Liver (tissue), 3 donors: ENCODE data around the gene GPS2.

Experiments used
- CTCF ChIP-seq: fragments of 150-350 bp; IDR thresholded peaks from 2 replicates; pipeline ENCODE4 v1.5.1; 2017; ENCODE audit warnings: improper control_type of control experiment, low read depth, low read length; ENCODE audit not compliant: missing input control
- FOXA1 ChIP-seq: IDR thresholded peaks from 2 replicates; pipeline ENCODE4 v1.6.1; 2016; ENCODE audit warnings: antibody characterized with exemption
- HNF4G ChIP-seq: IDR thresholded peaks from 2 replicates; pipeline ENCODE4 v1.6.1; 2016; ENCODE audit warnings: antibody characterized with exemption
- JUND ChIP-seq, 2 donors: IDR thresholded peaks; 2 replicates each; pipeline ENCODE4 v1.6.1; 2016; ENCODE audit warnings: antibody characterized with exemption in 2 of 2
- RAD21 ChIP-seq, 2 donors: IDR thresholded peaks; 2 replicates each; pipeline ENCODE4 v1.6.1; 2016; ENCODE audit warnings: antibody characterized with exemption in 2 of 2, mild to moderate bottlenecking in 2 of 2
- RXRA ChIP-seq, 2 donors: IDR thresholded peaks; 2 replicates each; pipeline ENCODE4 v1.6.1; 2017 to 2018; ENCODE audit warnings: antibody characterized with exemption in 2 of 2, mild to moderate bottlenecking in 1 of 2
- SP1 ChIP-seq: IDR thresholded peaks from 2 replicates; pipeline ENCODE4 v1.6.1; 2018; ENCODE audit warnings: antibody characterized with exemption, mild to moderate bottlenecking
- TAF1 ChIP-seq: conservative IDR thresholded peaks from 2 replicates; pipeline ENCODE4 v1.6.1; 2016; ENCODE audit warnings: antibody characterized with exemption, mild to moderate bottlenecking
- YY1 ChIP-seq: IDR thresholded peaks from 2 replicates; pipeline ENCODE4 v1.6.1; 2016; ENCODE audit warnings: antibody characterized with exemption, mild to moderate bottlenecking
- ZBTB33 ChIP-seq: IDR thresholded peaks from 2 replicates; pipeline ENCODE4 v1.6.1; 2016; ENCODE audit warnings: antibody characterized with exemption
- TF ChIP-seq, protein P1 (sequence below): IDR thresholded peaks from 2 replicates; pipeline ENCODE4 v1.6.1; 2016; ENCODE audit warnings: antibody characterized with exemption, mild to moderate bottlenecking
- TF ChIP-seq, protein P2 (sequence below): IDR thresholded peaks from 2 replicates; pipeline ENCODE4 v1.6.1; 2016; ENCODE audit warnings: antibody characterized with exemption
- donor health status: healthy.
- donor health status: healthy.

GRCh38 chr17:7313088-7313889 is 1.9 kb downstream of the GPS2 start:
- TF ChIP-seq CTCF: no peak
- no peak for TF ChIP-seq FOXA1
- no peak for TF ChIP-seq RXRA (IDR thresholded peaks at IDR 0.05)
- TF ChIP-seq SP1: no peak
- no peak for TF ChIP-seq YY1
- no peak for TF ChIP-seq HNF4G
- TF ChIP-seq, protein P1, sequence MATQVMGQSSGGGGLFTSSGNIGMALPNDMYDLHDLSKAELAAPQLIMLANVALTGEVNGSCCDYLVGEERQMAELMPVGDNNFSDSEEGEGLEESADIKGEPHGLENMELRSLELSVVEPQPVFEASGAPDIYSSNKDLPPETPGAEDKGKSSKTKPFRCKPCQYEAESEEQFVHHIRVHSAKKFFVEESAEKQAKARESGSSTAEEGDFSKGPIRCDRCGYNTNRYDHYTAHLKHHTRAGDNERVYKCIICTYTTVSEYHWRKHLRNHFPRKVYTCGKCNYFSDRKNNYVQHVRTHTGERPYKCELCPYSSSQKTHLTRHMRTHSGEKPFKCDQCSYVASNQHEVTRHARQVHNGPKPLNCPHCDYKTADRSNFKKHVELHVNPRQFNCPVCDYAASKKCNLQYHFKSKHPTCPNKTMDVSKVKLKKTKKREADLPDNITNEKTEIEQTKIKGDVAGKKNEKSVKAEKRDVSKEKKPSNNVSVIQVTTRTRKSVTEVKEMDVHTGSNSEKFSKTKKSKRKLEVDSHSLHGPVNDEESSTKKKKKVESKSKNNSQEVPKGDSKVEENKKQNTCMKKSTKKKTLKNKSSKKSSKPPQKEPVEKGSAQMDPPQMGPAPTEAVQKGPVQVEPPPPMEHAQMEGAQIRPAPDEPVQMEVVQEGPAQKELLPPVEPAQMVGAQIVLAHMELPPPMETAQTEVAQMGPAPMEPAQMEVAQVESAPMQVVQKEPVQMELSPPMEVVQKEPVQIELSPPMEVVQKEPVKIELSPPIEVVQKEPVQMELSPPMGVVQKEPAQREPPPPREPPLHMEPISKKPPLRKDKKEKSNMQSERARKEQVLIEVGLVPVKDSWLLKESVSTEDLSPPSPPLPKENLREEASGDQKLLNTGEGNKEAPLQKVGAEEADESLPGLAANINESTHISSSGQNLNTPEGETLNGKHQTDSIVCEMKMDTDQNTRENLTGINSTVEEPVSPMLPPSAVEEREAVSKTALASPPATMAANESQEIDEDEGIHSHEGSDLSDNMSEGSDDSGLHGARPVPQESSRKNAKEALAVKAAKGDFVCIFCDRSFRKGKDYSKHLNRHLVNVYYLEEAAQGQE: no peak
- TF ChIP-seq ZBTB33: no peak
- TF ChIP-seq RAD21 (IDR thresholded peaks at IDR 0.05): no peak
- TF ChIP-seq, protein P2, sequence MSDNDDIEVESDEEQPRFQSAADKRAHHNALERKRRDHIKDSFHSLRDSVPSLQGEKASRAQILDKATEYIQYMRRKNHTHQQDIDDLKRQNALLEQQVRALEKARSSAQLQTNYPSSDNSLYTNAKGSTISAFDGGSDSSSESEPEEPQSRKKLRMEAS: no peak
- no peak for TF ChIP-seq TAF1
- no peak for TF ChIP-seq JUND (IDR thresholded peaks at IDR 0.05)
